ENCODE data around the gene FBRS. TPM values are rescaled to one million over a fixed set of nuclear protein-coding genes. Genes with fewer than 3 reads are reported as not detected.

The FBRS gene
- total RNA-seq, 1 experiment from 2014 or later: 128 TPM

DNA sequence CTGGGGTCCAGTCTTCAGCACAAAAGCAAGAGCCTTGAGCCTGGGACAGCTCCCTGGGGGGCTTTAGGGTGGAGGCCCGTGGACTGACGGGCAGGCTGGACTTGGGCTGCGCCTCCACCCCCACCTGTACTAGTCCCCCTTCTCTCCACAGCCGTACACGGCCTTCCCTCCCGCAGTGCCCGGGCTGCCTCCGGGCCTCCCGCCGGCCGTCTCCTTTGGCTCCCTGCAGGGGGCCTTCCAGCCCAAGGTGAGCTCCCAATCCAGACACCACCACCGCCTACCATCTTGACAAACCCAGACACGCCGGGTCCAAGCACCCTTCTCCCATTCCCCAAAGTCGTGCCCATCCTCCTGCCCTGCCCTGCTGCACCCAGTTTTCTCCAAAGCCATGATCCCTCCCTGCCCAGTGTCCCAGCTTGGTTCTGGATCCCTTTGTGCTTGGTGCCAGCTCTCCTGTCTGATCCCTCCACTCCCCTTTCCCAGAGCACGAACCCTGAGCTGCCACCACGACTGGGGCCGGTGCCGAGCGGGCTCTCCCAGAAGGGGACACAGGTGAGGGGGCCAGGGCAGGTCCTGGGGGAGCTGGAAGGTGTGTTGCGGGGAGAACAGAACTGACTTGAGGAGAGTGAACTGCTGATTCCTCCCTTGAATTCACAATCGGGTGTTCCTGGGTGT lies 7.1 kb downstream of the FBRS start:
- no peak overlapping the region for H2AFZ ChIP-seq
- H3K4me1 ChIP-seq (replicated peaks; ENCODE audit: insufficient read depth): peaks cover 15% of the 10 kb centered on the region
- CTCF ChIA-PET: interaction anchor here (0.6 kb wide), 3 partner anchors 24 to 574 kb away, joined by 4 to 5 read pairs (median 4); partner anchors contain the start of gene FBXL19
- H3K79me2 ChIP-seq (ENCODE audit: low read depth): peaks cover 36% of the 10 kb centered on the region
- BruUV-seq (replicated peaks): no TSS peak
- no peak overlapping the region for H3K4me3 ChIP-seq
- intact Hi-C loops (cut with micrococcal nuclease; ENCODE audit: unreplicated experiment): no loop called here
- peaks cover 6% of the 10 kb centered on the region; the same call in 1 of the 2 replicates for H3F3A ChIP-seq (ENCODE audit: insufficient read depth, low read depth)
- H3K4me2 ChIP-seq: no peak overlapping the region
- H3K27ac ChIP-seq: no peak overlapping the region
- POLR2A ChIA-PET (ENCODE audit: unreplicated experiment): interaction anchor here (0.7 kb wide), 1 partner anchor 273 kb away, joined by 4 read pairs; no protein-coding TSS in a partner anchor
- no peaks in the 10 kb centered on the region for H3K9me3 ChIP-seq (ENCODE audit: insufficient read depth, low read depth)
- H3K36me3 ChIP-seq (ENCODE audit: low read depth): peaks cover 42% of the 10 kb centered on the region
- TF ChIP-seq, protein P1, sequence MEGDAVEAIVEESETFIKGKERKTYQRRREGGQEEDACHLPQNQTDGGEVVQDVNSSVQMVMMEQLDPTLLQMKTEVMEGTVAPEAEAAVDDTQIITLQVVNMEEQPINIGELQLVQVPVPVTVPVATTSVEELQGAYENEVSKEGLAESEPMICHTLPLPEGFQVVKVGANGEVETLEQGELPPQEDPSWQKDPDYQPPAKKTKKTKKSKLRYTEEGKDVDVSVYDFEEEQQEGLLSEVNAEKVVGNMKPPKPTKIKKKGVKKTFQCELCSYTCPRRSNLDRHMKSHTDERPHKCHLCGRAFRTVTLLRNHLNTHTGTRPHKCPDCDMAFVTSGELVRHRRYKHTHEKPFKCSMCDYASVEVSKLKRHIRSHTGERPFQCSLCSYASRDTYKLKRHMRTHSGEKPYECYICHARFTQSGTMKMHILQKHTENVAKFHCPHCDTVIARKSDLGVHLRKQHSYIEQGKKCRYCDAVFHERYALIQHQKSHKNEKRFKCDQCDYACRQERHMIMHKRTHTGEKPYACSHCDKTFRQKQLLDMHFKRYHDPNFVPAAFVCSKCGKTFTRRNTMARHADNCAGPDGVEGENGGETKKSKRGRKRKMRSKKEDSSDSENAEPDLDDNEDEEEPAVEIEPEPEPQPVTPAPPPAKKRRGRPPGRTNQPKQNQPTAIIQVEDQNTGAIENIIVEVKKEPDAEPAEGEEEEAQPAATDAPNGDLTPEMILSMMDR (conservative IDR thresholded peaks at IDR 0.05): no peak
- no peak for TF ChIP-seq EZH2 (IDR thresholded peaks at IDR 0.05; ENCODE audit: low read depth)
- no peaks in the 10 kb centered on the region for H3K27me3 ChIP-seq (ENCODE audit: insufficient read depth, low read depth)
- H3K9me2 ChIP-seq (ENCODE audit: insufficient read depth): no peaks in the 10 kb centered on the region
- peaks cover 31% of the 10 kb centered on the region for H4K20me1 ChIP-seq (ENCODE audit: insufficient read depth)
- no peak for DNase-seq

DNA sequence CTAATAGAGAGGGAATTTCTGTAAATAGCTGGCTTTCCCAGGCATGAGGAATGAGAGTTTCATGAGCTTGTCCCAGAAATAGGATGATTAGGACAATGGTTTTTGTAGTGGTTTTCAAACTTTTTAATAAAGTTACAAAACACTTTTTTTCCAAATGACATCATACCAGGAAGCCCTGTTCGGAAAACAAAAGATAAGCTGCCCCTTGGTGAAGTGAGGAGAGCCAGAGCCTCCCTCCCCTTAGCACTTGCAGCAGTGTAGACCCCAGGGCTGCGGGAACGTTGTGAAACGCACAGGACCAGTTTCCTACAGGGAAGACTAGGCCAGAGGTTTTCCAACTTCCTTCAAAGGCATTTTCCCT lies 7.6 kb downstream of the FBRS start:
- POLR2A ChIA-PET (ENCODE audit: unreplicated experiment): interaction anchor here (0.7 kb wide), 1 partner anchor 274 kb away, joined by 4 read pairs; no protein-coding TSS in a partner anchor
- H4K20me1 ChIP-seq (ENCODE audit: insufficient read depth): peaks cover 32% of the 10 kb centered on the region

DNA sequence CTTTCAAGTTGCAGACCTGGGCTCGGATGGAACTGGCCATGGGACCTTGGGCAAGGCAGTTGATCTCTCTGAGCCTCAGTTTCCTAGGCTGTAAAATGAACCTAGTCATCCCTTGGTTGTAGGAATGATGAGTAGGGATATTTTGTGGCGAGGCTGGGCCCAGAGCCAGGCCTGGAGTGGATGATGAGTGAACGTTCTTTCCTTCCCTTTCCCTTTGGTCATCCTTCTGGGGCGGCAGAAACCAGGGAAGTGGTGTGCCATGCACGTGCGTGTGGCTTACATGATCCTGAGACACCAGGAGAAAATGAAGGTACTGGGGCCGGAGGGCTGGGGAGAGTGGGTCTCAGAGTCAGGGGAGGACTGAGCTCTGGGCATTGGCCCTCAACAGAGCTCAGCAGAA lies 8.4 kb downstream of the FBRS start:
- POLR2A ChIA-PET (ENCODE audit: unreplicated experiment): interaction anchor here (0.6 kb wide), 1 partner anchor 824 kb away, joined by 3 read pairs; no protein-coding TSS in a partner anchor
- peaks cover 22% of the 10 kb centered on the region for H3K79me2 ChIP-seq (ENCODE audit: low read depth)

More for the DNA sequence above, 7.6 kb downstream of the FBRS start:
- H2AFZ ChIP-seq: no peak overlapping the region
- BruUV-seq (replicated peaks): no TSS peak
- H3K36me3 ChIP-seq (ENCODE audit: low read depth): peaks cover 42% of the 10 kb centered on the region
- TF ChIP-seq, protein P1 (conservative IDR thresholded peaks at IDR 0.05): no peak
- no peaks in the 10 kb centered on the region for H3K9me3 ChIP-seq (ENCODE audit: insufficient read depth, low read depth)
- peaks cover 10% of the 10 kb centered on the region for H3K4me1 ChIP-seq (replicated peaks; ENCODE audit: insufficient read depth)
- peaks cover 30% of the 10 kb centered on the region for H3K79me2 ChIP-seq (ENCODE audit: low read depth)
- H3F3A ChIP-seq (ENCODE audit: insufficient read depth, low read depth): peaks cover 7% of the 10 kb centered on the region; the same call in 1 of the 2 replicates
- CTCF ChIA-PET: interaction anchor here (0.6 to 0.7 kb wide), 3 partner anchors 24 to 258 kb away, joined by 3 to 5 read pairs (median 4); partner anchors contain the start of gene FBXL19
- H3K27me3 ChIP-seq (ENCODE audit: insufficient read depth, low read depth): no peaks in the 10 kb centered on the region
- intact Hi-C loops (cut with micrococcal nuclease; ENCODE audit: unreplicated experiment): no loop called here
- H3K27ac ChIP-seq: no peak overlapping the region
- DNase-seq: no peak
- H3K4me3 ChIP-seq: no peak overlapping the region
- H3K4me2 ChIP-seq: no peak overlapping the region
- no peaks in the 10 kb centered on the region for H3K9me2 ChIP-seq (ENCODE audit: insufficient read depth)

More for the DNA sequence above, 8.4 kb downstream of the FBRS start:
- CTCF ChIA-PET: interaction anchor here (0.6 kb wide), 1 partner anchor 19 kb away, joined by 6 read pairs; no protein-coding TSS in a partner anchor
- no peak overlapping the region for H2AFZ ChIP-seq
- H3K27ac ChIP-seq: no peak overlapping the region
- H4K20me1 ChIP-seq (ENCODE audit: insufficient read depth): peaks cover 27% of the 10 kb centered on the region
- peaks cover 2% of the 10 kb centered on the region; the same call in 1 of the 2 replicates for H3K4me1 ChIP-seq (replicated peaks; ENCODE audit: insufficient read depth)
- TF ChIP-seq, protein P1 (conservative IDR thresholded peaks at IDR 0.05): no peak
- no peak for TF ChIP-seq EZH2 (IDR thresholded peaks at IDR 0.05; ENCODE audit: low read depth)
- no peaks in the 10 kb centered on the region for H3K9me2 ChIP-seq (ENCODE audit: insufficient read depth)
- no peaks in the 10 kb centered on the region for H3K9me3 ChIP-seq (ENCODE audit: insufficient read depth, low read depth)
- H3K4me2 ChIP-seq: no peak overlapping the region
- BruUV-seq (replicated peaks): no TSS peak
- H3K27me3 ChIP-seq (ENCODE audit: insufficient read depth, low read depth): no peaks in the 10 kb centered on the region
- no peak overlapping the region for H3K4me3 ChIP-seq
- peaks cover 36% of the 10 kb centered on the region for H3K36me3 ChIP-seq (ENCODE audit: low read depth)
- intact Hi-C loops (cut with micrococcal nuclease; ENCODE audit: unreplicated experiment): no loop called here
- no peak for DNase-seq
- H3F3A ChIP-seq (ENCODE audit: insufficient read depth, low read depth): peaks cover 8% of the 10 kb centered on the region; the same call in 1 of the 2 replicates

All from PC-9 (cell line).